Omental fat pad (tissue), 4 donors: ENCODE data around the gene CBFA2T2. TPM values are rescaled to one million over a fixed set of nuclear protein-coding genes. Genes with fewer than 3 reads are reported as not detected.

Source experiments
- total RNA-seq, 4 donors: library from RNA; depleted of rRNA; stranded (reverse); fragments of >200 nt; gene quantifications; one replicate each; pipeline ENCODE4 v1.1.0, GENCODE V29; 2016

CBFA2T2 gene
- total RNA-seq, 4 donors from 2014 or later, result 5.8 to 11.8 (median 10.0) TPM

Other genes with a start within 250 kb of the CBFA2T2 start
- not detected for gene BPIFB1, start 206.9 kb upstream of the CBFA2T2 start, total RNA-seq
- 10 to 100 TPM; 15.1 to 26.2 (median 17.8) TPM for gene CDK5RAP1, start 88.6 kb upstream of the CBFA2T2 start, total RNA-seq
- 10 to 100 TPM; 28.5 to 39.2 (median 37.0) TPM for gene SNTA1, start 46.3 kb upstream of the CBFA2T2 start, total RNA-seq
- not detected for gene C20orf144, start 172.2 kb downstream of the CBFA2T2 start, total RNA-seq
- gene ACTL10, start 176.8 kb downstream of the CBFA2T2 start, total RNA-seq, result 1 to 10 TPM; 1.1 to 2.4 (median 1.8) TPM
- 10 to 100 TPM; 19.1 to 29.8 (median 26.8) TPM for gene NECAB3, start 184.3 kb downstream of the CBFA2T2 start, total RNA-seq
- 1 to 10 TPM; 1.2 to 1.9 (median 1.5) TPM for gene E2F1, start 196.3 kb downstream of the CBFA2T2 start, total RNA-seq
- 1 to 10 TPM; 3.6 to 8.7 (median 4.8) TPM for gene PXMP4, start 230.2 kb downstream of the CBFA2T2 start, total RNA-seq
- gene ZNF341, start 241.9 kb downstream of the CBFA2T2 start, total RNA-seq, result 1 to 10 TPM; 1.6 to 2.3 (median 2.0) TPM